ENCODE results near the gene ARVCF. TPM values are rescaled to one million over a fixed set of nuclear protein-coding genes. Genes with fewer than 3 reads are reported as not detected.

ARVCF gene
- polyA plus RNA-seq, 1 of the 3 experiments (the other 2 are of a cell fraction): 27.4 TPM

GRCh38 chr22:19997561-19998231, 18.9 kb downstream of the ARVCF start:
- Histone ChIP-seq H4K20me1 (ENCODE audit: insufficient read depth) (no peaks in the 10 kb centered on the region), H3K9me3 (no peaks in the 10 kb centered on the region), H3K4me3 (ENCODE audit: low read depth in 2 of 2, low read length in 1 of 2) (no peak overlapping the region), H3F3A (replicated peaks; ENCODE audit: insufficient read depth) (no peaks in the 10 kb centered on the region), H3K9ac (no peak overlapping the region), H3K79me2 (ENCODE audit: insufficient read depth) (no peaks in the 10 kb centered on the region), H3K9me2 (no peaks in the 10 kb centered on the region), H3K36me3 (replicated peaks in 1 of 2; ENCODE audit: control insufficient read depth in 1 of 2, insufficient read depth in 2 of 2, low read length in 1 of 2) (no peaks in the 10 kb centered on the region), H3K4me1 (ENCODE audit: control insufficient read depth in 1 of 2, insufficient read depth in 2 of 2, low read depth in 1 of 2, low read length in 1 of 2) (peaks cover 0 to 83% of the 10 kb centered on the region in 2 experiments; a peak in 2 of 4 replicates), H3K27ac (ENCODE audit: low read depth in 2 of 2, low read length in 1 of 2) (peak overlapping the region in 1 of 2 experiments; percentile 97; a peak in 2 of 4 replicates), H3K27me3 (ENCODE audit: insufficient read depth) (no peaks in the 10 kb centered on the region), H2AFZ (ENCODE audit: low read depth) (no peak overlapping the region), H3K4me2 (no peak overlapping the region)
- no peak for TF ChIP-seq FOXM1 (IDR thresholded peaks at IDR 0.05; ENCODE audit: low read depth)
- TF ChIP-seq RCOR1 (IDR thresholded peaks at IDR 0.05; ENCODE audit: low read length): no peak
- no peak for TF ChIP-seq RFX5 (IDR thresholded peaks at IDR 0.05; ENCODE audit: low read length)
- no peak for TF ChIP-seq POLR2AphosphoS5 (IDR thresholded peaks at IDR 0.05; ENCODE audit: low read depth, low read length)
- TF ChIP-seq TCF12 (IDR thresholded peaks at IDR 0.05): no peak
- no peak for TF ChIP-seq RAD21 (IDR thresholded peaks at IDR 0.05; ENCODE audit: low read length)
- TF ChIP-seq ELF1 (IDR thresholded peaks at IDR 0.05): no peak
- TF ChIP-seq, protein P1, sequence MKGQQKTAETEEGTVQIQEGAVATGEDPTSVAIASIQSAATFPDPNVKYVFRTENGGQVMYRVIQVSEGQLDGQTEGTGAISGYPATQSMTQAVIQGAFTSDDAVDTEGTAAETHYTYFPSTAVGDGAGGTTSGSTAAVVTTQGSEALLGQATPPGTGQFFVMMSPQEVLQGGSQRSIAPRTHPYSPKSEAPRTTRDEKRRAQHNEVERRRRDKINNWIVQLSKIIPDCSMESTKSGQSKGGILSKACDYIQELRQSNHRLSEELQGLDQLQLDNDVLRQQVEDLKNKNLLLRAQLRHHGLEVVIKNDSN (IDR thresholded peaks at IDR 0.05; ENCODE audit: borderline replicate concordance, low read depth): no peak
- no peak for TF ChIP-seq FOSL2 (IDR thresholded peaks at IDR 0.05; ENCODE audit: borderline replicate concordance, low read depth)
- no peak for TF ChIP-seq SMC3 (IDR thresholded peaks at IDR 0.05; ENCODE audit: low read depth, low read length)
- no peak for TF ChIP-seq EZH2phosphoT487 (IDR thresholded peaks at IDR 0.05; ENCODE audit: borderline replicate concordance, low read depth)
- TF ChIP-seq MEF2A (IDR thresholded peaks at IDR 0.05; ENCODE audit: borderline replicate concordance, low read depth): no peak
- TF ChIP-seq IRF3 (IDR thresholded peaks at IDR 0.05; ENCODE audit: low read depth, low read length): no peak
- no peak for TF ChIP-seq GATA2 (CRISPR knock-in tag; IDR thresholded peaks at IDR 0.05)
- TF ChIP-seq TAF1 (IDR thresholded peaks at IDR 0.05; ENCODE audit: borderline replicate concordance, low read depth, low read length): no peak
- TF ChIP-seq FOXJ3 (CRISPR knock-in tag; IDR thresholded peaks at IDR 0.05): no peak
- POLR2A ChIA-PET: interaction anchor here (1.5 to 1.6 kb wide), 2 partner anchors 12 to 32 kb away, joined by 3 to 9 read pairs; no protein-coding TSS in a partner anchor
- CTCF ChIA-PET: interaction anchor here (0.6 to 5.5 kb wide), 6 partner anchors 10 to 532 kb away, joined by 3 to 70 read pairs (median 10); no protein-coding TSS in a partner anchor
- DNase-seq: no peak
- WGBS (ENCODE audit: low lambda C conversion rate): 93% methylated on average over 10 of the region's 19 CpGs

Measured in SK-N-SH (cell line).